ENCODE measurements around the gene PYGB. TPM values are rescaled to one million over a fixed set of nuclear protein-coding genes. Genes with fewer than 3 reads are reported as not detected.

The PYGB gene
- total and polyA plus RNA-seq, 4 donors, result 37.9 to 143 (median 94.0) TPM

- Histone ChIP-seq H3K27me3 (ENCODE audit: control insufficient read depth in 1 of 2, insufficient read depth in 2 of 2, low read length in 1 of 2) (no peaks in the 10 kb centered on the region), H3K9me3 (ENCODE audit: control insufficient read depth, low read length) (no peaks in the 10 kb centered on the region), H3K36me3 (ENCODE audit: control insufficient read depth in 1 of 2, insufficient read depth in 2 of 2, low read length in 1 of 2) (peaks cover 5 to 6% of the 10 kb centered on the region in 2 donors), H3K4me3 (ENCODE audit: low read length in 2 of 2) (no peak overlapping the region), H3K4me1 (ENCODE audit: control insufficient read depth in 1 of 2, insufficient read depth in 2 of 2, low read length in 2 of 2) (no peaks in the 10 kb centered on the region), H3K27ac (ENCODE audit: low read depth in 1 of 2, low read length in 2 of 2) (no peak overlapping the region)
- DNase-seq, result no peak
- intact Hi-C loops (cut with DNase I), result no loop called here
- no peak for ATAC-seq (ENCODE audit: low FRiP score)
- 94 to 99% methylated on average over 7 of the region's 7 CpGs for WGBS, 2 donors
These were observed 28.5 kb upstream of the PYGB start for GRCh38 chr20:25219365-25219764.

GRCh38 chr20:25220021-25220730, 27.7 kb upstream of the PYGB start:
- H3K4me1 ChIP-seq (ENCODE audit: control insufficient read depth in 1 of 2, insufficient read depth in 2 of 2, low read length in 2 of 2), result no peaks in the 10 kb centered on the region
- DNase-seq, result no peak
- no peaks in the 10 kb centered on the region for H3K9me3 ChIP-seq (ENCODE audit: control insufficient read depth, low read length)
- ATAC-seq (ENCODE audit: low FRiP score), result no peak
- 85% methylated on average over 16 of the region's 16 CpGs for WGBS, 2 donors
- no peak overlapping the region for H3K4me3 ChIP-seq (ENCODE audit: low read length in 2 of 2)
- H3K27me3 ChIP-seq (ENCODE audit: control insufficient read depth in 1 of 2, insufficient read depth in 2 of 2, low read length in 1 of 2), result no peaks in the 10 kb centered on the region
- intact Hi-C loops (cut with DNase I), result no loop called here
- H3K36me3 ChIP-seq (ENCODE audit: control insufficient read depth in 1 of 2, insufficient read depth in 2 of 2, low read length in 1 of 2), result peaks cover 4 to 5% of the 10 kb centered on the region in 2 donors
- no peak overlapping the region for H3K27ac ChIP-seq (ENCODE audit: low read depth in 1 of 2, low read length in 2 of 2)

- intact Hi-C loops (cut with DNase I), result no loop called here
- Histone ChIP-seq H3K36me3 (ENCODE audit: control insufficient read depth in 1 of 2, insufficient read depth in 2 of 2, low read length in 1 of 2) (peaks cover 4 to 5% of the 10 kb centered on the region in 2 donors), H3K27me3 (ENCODE audit: control insufficient read depth in 1 of 2, insufficient read depth in 2 of 2, low read length in 1 of 2) (no peaks in the 10 kb centered on the region), H3K4me1 (ENCODE audit: control insufficient read depth in 1 of 2, insufficient read depth in 2 of 2, low read length in 2 of 2) (no peaks in the 10 kb centered on the region), H3K9me3 (ENCODE audit: control insufficient read depth, low read length) (no peaks in the 10 kb centered on the region), H3K4me3 (ENCODE audit: low read length in 2 of 2) (no peak overlapping the region), H3K27ac (ENCODE audit: low read depth in 1 of 2, low read length in 2 of 2) (no peak overlapping the region)
- ATAC-seq (ENCODE audit: low FRiP score), result no peak
- 63% methylated on average over 15 of the region's 15 CpGs for WGBS, 2 donors
- DNase-seq, result no peak
These were observed 26.9 kb upstream of the PYGB start for GRCh38 chr20:25220810-25221591.

- DNase-seq (peak in 1 of 2 donors; percentile 54), ATAC-seq (ENCODE audit: low FRiP score) (peak; percentile 57)
- H3K4me3 ChIP-seq (ENCODE audit: low read length in 2 of 2), result no peak overlapping the region
- H3K36me3 ChIP-seq (ENCODE audit: control insufficient read depth in 1 of 2, insufficient read depth in 2 of 2, low read length in 1 of 2), result peaks cover 0 to 5% of the 10 kb centered on the region in 2 donors
- WGBS, 2 donors, result 87 to 92% methylated on average over 29 of the region's 29 CpGs
- no peaks in the 10 kb centered on the region for H3K27me3 ChIP-seq (ENCODE audit: control insufficient read depth in 1 of 2, insufficient read depth in 2 of 2, low read length in 1 of 2)
- intact Hi-C loops (cut with DNase I), result no loop called here
- H3K27ac ChIP-seq (ENCODE audit: low read depth in 1 of 2, low read length in 2 of 2), result no peak overlapping the region
- H3K4me1 ChIP-seq (ENCODE audit: control insufficient read depth in 1 of 2, insufficient read depth in 2 of 2, low read length in 2 of 2), result no peaks in the 10 kb centered on the region
- H3K9me3 ChIP-seq (ENCODE audit: control insufficient read depth, low read length), result no peaks in the 10 kb centered on the region
These were observed 26.1 kb upstream of the PYGB start for GRCh38 chr20:25221592-25222460.

- no peak for DNase-seq
- no peaks in the 10 kb centered on the region for H3K4me1 ChIP-seq (ENCODE audit: control insufficient read depth in 1 of 2, insufficient read depth in 2 of 2, low read length in 2 of 2)
- H3K9me3 ChIP-seq (ENCODE audit: control insufficient read depth, low read length), result no peaks in the 10 kb centered on the region
- H3K27ac ChIP-seq (ENCODE audit: low read depth in 1 of 2, low read length in 2 of 2), result no peak overlapping the region
- no peak overlapping the region for H3K4me3 ChIP-seq (ENCODE audit: low read length in 2 of 2)
- intact Hi-C loops (cut with DNase I), result no loop called here
- H3K36me3 ChIP-seq (ENCODE audit: control insufficient read depth in 1 of 2, insufficient read depth in 2 of 2, low read length in 1 of 2), result peaks cover 0 to 3% of the 10 kb centered on the region in 2 donors
- ATAC-seq (ENCODE audit: low FRiP score), result no peak
- 87 to 90% methylated on average over 21 of the region's 21 CpGs for WGBS, 2 donors
- H3K27me3 ChIP-seq (ENCODE audit: control insufficient read depth in 1 of 2, insufficient read depth in 2 of 2, low read length in 1 of 2), result no peaks in the 10 kb centered on the region
These were observed 25.3 kb upstream of the PYGB start for GRCh38 chr20:25222461-25223178.

GRCh38 chr20:25223179-25223661, 24.7 kb upstream of the PYGB start:
- Histone ChIP-seq H3K27ac (ENCODE audit: low read depth in 1 of 2, low read length in 2 of 2) (no peak overlapping the region), H3K36me3 (ENCODE audit: control insufficient read depth in 1 of 2, insufficient read depth in 2 of 2, low read length in 1 of 2) (peaks cover 0 to 3% of the 10 kb centered on the region in 2 donors), H3K4me3 (ENCODE audit: low read length in 2 of 2) (no peak overlapping the region), H3K27me3 (ENCODE audit: control insufficient read depth in 1 of 2, insufficient read depth in 2 of 2, low read length in 1 of 2) (no peaks in the 10 kb centered on the region), H3K4me1 (ENCODE audit: control insufficient read depth in 1 of 2, insufficient read depth in 2 of 2, low read length in 2 of 2) (no peaks in the 10 kb centered on the region), H3K9me3 (ENCODE audit: control insufficient read depth, low read length) (no peaks in the 10 kb centered on the region)
- 82% methylated on average over 8 of the region's 8 CpGs for WGBS, 2 donors
- ATAC-seq (ENCODE audit: low FRiP score) (no peak), DNase-seq (no peak)
- intact Hi-C loops (cut with DNase I), result no loop called here

GRCh38 chr20:25223765-25224720, 23.8 kb upstream of the PYGB start:
- WGBS, 2 donors, result 95 to 96% methylated on average over 24 of the region's 24 CpGs
- ATAC-seq (ENCODE audit: low FRiP score), result no peak
- Histone ChIP-seq H3K27me3 (ENCODE audit: control insufficient read depth in 1 of 2, insufficient read depth in 2 of 2, low read length in 1 of 2) (no peaks in the 10 kb centered on the region), H3K4me1 (ENCODE audit: control insufficient read depth in 1 of 2, insufficient read depth in 2 of 2, low read length in 2 of 2) (no peaks in the 10 kb centered on the region), H3K4me3 (ENCODE audit: low read length in 2 of 2) (no peak overlapping the region), H3K27ac (ENCODE audit: low read depth in 1 of 2, low read length in 2 of 2) (peak overlapping the region in 1 of 2 donors; percentile 15), H3K9me3 (ENCODE audit: control insufficient read depth, low read length) (no peaks in the 10 kb centered on the region), H3K36me3 (ENCODE audit: control insufficient read depth in 1 of 2, insufficient read depth in 2 of 2, low read length in 1 of 2) (no peaks in the 10 kb centered on the region)
- intact Hi-C loops (cut with DNase I), result no loop called here
- DNase-seq, result no peak
